22Rv1 (cell line): Measurements from ENCODE around the gene ADCY5.

ENCODE experiments used
- CTCF ChIP-seq: fragments of 450-650 bp; IDR thresholded peaks from 2 replicates; pipeline ENCODE4 v1.5.1; 2017; ENCODE audit warnings: mild to moderate bottlenecking
- ZFX ChIP-seq: fragments of 450-650 bp; IDR thresholded peaks from 2 replicates; pipeline ENCODE4 v1.6.1; 2017; ENCODE audit warnings: antibody characterized with exemption, borderline replicate concordance

- TF ChIP-seq CTCF (no peak), ZFX (no peak)
Observed at GRCh38 chr3:123258359-123258758, 190.5 kb downstream of the ADCY5 start.
